H1 (cell line): ENCODE results near the gene DEFB129. TPM values are rescaled to one million over a fixed set of nuclear protein-coding genes. Genes with fewer than 3 reads are reported as not detected.

Experiments used
- ATF2 ChIP-seq: IDR thresholded peaks from 2 replicates; pipeline ENCODE4 v1.6.1; 2012; ENCODE audit warnings: low read length, inconsistent platforms
- BCL11A ChIP-seq, 2 experiments: IDR thresholded peaks; one replicate each; pipeline ENCODE4 v1.6.1; 2011; ENCODE audit warnings: low read depth in 2 of 2, low read length in 2 of 2, mild to moderate bottlenecking in 2 of 2
- CBX5 ChIP-seq: fragments of 300-800, 300-1000 bp; sonication (generic); IDR thresholded peaks from 2 replicates; pipeline ENCODE4 v1.7.1; 2016; ENCODE audit warnings: antibody characterized with exemption, low read length, low read depth
- CREB1 ChIP-seq: IDR thresholded peaks from 2 replicates; pipeline ENCODE4 v1.6.1; 2012; ENCODE audit warnings: inconsistent platforms
- GABPA ChIP-seq: IDR thresholded peaks from 2 replicates; pipeline ENCODE4 v1.6.1; 2011; ENCODE audit warnings: mild to moderate bottlenecking, low read length, moderate library complexity, borderline replicate concordance; ENCODE audit not compliant: insufficient read depth
- RNF2 ChIP-seq: fragments of 200-900, 300-1000 bp; sonication (generic); IDR thresholded peaks from 2 replicates; pipeline ENCODE4 v1.7.1; 2016; ENCODE audit warnings: borderline replicate concordance, low read depth, mild to moderate bottlenecking, antibody characterized with exemption, low read length; ENCODE audit not compliant: poor library complexity, severe bottlenecking; ENCODE audit errors: missing control alignments
- RXRA ChIP-seq: IDR thresholded peaks from 2 replicates; pipeline ENCODE4 v1.6.1; 2011; ENCODE audit warnings: low read depth, mild to moderate bottlenecking, low read length, moderate library complexity; ENCODE audit not compliant: insufficient read depth
- TCF12 ChIP-seq: IDR thresholded peaks from 2 replicates; pipeline ENCODE4 v1.6.1; 2011; ENCODE audit warnings: low read depth, mild to moderate bottlenecking, low read length
- polyA plus RNA-seq, 7 experiments: library from polyadenylated mRNA; depleted of rRNA in 3 of 7; stranded (reverse) in 5 of 7; unstranded in 2 of 7; fragments of >200 nt in 5 of 7; fragments of 200-250 nt in 2 of 7; gene quantifications; 1 replicate in 5 of 7; 2 replicates in 1 of 7; 4 replicates in 1 of 7; pipeline versions ENCODE4 v1.2.1 to v1.2.3, GENCODE V29; 2011 to 2013; ENCODE audit warnings: missing spikeins in 2 of 7, mixed read lengths in 2 of 7
- total RNA-seq: library from RNA; stranded (reverse); fragmentation: NEBNext Ultra II Directional; extraction: Animal tissue kit (Norgen Biotek cat#: 25700); gene quantifications from 2 replicates; pipeline ENCODE4 v1.2.1, GENCODE V29; 2021
- TF ChIP-seq, protein P1 (sequence below): fragments of 300-600 bp; sonication (generic); IDR thresholded peaks from 2 replicates; pipeline ENCODE4 v1.7.1; 2012; ENCODE audit warnings: low read length, moderate library complexity, mild to moderate bottlenecking, inconsistent platforms; ENCODE audit not compliant: insufficient replicate concordance

The DEFB129 gene
- total and polyA plus RNA-seq, 2 of the 8 experiments (the other 6 are each of a cell fraction or from before 2014, with no cell fraction given): not detected

GRCh38 chr20:208942-209566 lies 18.0 kb upstream of the DEFB129 start (continued):
- TF ChIP-seq, protein P1, sequence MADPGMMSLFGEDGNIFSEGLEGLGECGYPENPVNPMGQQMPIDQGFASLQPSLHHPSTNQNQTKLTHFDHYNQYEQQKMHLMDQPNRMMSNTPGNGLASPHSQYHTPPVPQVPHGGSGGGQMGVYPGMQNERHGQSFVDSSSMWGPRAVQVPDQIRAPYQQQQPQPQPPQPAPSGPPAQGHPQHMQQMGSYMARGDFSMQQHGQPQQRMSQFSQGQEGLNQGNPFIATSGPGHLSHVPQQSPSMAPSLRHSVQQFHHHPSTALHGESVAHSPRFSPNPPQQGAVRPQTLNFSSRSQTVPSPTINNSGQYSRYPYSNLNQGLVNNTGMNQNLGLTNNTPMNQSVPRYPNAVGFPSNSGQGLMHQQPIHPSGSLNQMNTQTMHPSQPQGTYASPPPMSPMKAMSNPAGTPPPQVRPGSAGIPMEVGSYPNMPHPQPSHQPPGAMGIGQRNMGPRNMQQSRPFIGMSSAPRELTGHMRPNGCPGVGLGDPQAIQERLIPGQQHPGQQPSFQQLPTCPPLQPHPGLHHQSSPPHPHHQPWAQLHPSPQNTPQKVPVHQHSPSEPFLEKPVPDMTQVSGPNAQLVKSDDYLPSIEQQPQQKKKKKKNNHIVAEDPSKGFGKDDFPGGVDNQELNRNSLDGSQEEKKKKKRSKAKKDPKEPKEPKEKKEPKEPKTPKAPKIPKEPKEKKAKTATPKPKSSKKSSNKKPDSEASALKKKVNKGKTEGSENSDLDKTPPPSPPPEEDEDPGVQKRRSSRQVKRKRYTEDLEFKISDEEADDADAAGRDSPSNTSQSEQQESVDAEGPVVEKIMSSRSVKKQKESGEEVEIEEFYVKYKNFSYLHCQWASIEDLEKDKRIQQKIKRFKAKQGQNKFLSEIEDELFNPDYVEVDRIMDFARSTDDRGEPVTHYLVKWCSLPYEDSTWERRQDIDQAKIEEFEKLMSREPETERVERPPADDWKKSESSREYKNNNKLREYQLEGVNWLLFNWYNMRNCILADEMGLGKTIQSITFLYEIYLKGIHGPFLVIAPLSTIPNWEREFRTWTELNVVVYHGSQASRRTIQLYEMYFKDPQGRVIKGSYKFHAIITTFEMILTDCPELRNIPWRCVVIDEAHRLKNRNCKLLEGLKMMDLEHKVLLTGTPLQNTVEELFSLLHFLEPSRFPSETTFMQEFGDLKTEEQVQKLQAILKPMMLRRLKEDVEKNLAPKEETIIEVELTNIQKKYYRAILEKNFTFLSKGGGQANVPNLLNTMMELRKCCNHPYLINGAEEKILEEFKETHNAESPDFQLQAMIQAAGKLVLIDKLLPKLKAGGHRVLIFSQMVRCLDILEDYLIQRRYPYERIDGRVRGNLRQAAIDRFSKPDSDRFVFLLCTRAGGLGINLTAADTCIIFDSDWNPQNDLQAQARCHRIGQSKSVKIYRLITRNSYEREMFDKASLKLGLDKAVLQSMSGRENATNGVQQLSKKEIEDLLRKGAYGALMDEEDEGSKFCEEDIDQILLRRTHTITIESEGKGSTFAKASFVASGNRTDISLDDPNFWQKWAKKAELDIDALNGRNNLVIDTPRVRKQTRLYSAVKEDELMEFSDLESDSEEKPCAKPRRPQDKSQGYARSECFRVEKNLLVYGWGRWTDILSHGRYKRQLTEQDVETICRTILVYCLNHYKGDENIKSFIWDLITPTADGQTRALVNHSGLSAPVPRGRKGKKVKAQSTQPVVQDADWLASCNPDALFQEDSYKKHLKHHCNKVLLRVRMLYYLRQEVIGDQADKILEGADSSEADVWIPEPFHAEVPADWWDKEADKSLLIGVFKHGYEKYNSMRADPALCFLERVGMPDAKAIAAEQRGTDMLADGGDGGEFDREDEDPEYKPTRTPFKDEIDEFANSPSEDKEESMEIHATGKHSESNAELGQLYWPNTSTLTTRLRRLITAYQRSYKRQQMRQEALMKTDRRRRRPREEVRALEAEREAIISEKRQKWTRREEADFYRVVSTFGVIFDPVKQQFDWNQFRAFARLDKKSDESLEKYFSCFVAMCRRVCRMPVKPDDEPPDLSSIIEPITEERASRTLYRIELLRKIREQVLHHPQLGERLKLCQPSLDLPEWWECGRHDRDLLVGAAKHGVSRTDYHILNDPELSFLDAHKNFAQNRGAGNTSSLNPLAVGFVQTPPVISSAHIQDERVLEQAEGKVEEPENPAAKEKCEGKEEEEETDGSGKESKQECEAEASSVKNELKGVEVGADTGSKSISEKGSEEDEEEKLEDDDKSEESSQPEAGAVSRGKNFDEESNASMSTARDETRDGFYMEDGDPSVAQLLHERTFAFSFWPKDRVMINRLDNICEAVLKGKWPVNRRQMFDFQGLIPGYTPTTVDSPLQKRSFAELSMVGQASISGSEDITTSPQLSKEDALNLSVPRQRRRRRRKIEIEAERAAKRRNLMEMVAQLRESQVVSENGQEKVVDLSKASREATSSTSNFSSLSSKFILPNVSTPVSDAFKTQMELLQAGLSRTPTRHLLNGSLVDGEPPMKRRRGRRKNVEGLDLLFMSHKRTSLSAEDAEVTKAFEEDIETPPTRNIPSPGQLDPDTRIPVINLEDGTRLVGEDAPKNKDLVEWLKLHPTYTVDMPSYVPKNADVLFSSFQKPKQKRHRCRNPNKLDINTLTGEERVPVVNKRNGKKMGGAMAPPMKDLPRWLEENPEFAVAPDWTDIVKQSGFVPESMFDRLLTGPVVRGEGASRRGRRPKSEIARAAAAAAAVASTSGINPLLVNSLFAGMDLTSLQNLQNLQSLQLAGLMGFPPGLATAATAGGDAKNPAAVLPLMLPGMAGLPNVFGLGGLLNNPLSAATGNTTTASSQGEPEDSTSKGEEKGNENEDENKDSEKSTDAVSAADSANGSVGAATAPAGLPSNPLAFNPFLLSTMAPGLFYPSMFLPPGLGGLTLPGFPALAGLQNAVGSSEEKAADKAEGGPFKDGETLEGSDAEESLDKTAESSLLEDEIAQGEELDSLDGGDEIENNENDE: no peak
- TF ChIP-seq GABPA: no peak
- no peak for TF ChIP-seq TCF12
- no peak for TF ChIP-seq CREB1
- no peak for TF ChIP-seq RXRA
- TF ChIP-seq RNF2: no peak
- TF ChIP-seq ATF2: no peak
- TF ChIP-seq BCL11A (IDR thresholded peaks at IDR 0.05; ENCODE audit: low read depth in 2 of 2, low read length in 2 of 2): no peak
- no peak for TF ChIP-seq CBX5
